Colonic mucosa (tissue), 4 donors: ENCODE data around the gene CTDSP1. TPM values are rescaled to one million over a fixed set of nuclear protein-coding genes. Genes with fewer than 3 reads are reported as not detected.

ENCODE experiments used
- DNase-seq: peaks from one replicate; pipeline ENCODE4 v3.0.0-alpha.2; 2020
- H3K27ac ChIP-seq: fragments of 200-600 bp; one replicate; pipeline ENCODE4 v1.8.0; 2021
- H3K27me3 ChIP-seq: fragments of 200-600 bp; one replicate; pipeline ENCODE4 v1.8.0; 2021
- H3K36me3 ChIP-seq: fragments of 200-600 bp; one replicate; pipeline ENCODE4 v1.8.0; 2021
- H3K4me1 ChIP-seq: fragments of 200-600 bp; one replicate; pipeline ENCODE4 v1.8.0; 2021; ENCODE audit warnings: mild to moderate bottlenecking
- H3K4me3 ChIP-seq: fragments of 200-600 bp; one replicate; pipeline ENCODE4 v1.8.0; 2021
- H3K9ac ChIP-seq, 2 donors: one replicate each; pipeline ENCODE4 v1.7.0; 2013; ENCODE audit warnings: control low read depth in 2 of 2, low read depth in 2 of 2, low read length in 2 of 2
- H3K9me3 ChIP-seq: fragments of 200-600 bp; one replicate; pipeline ENCODE4 v1.8.0; 2021
- CTCF ChIP-seq: fragments of 200-600 bp; IDR thresholded peaks from one replicate; pipeline ENCODE4 v1.8.0; 2022; ENCODE audit warnings: antibody characterized with exemption, mild to moderate bottlenecking
- intact Hi-C: fragments of 100-400 bp; cut with DNase I; formaldehyde crosslinking; loops from one replicate; pipeline ENCODE4 v1.14.1; 2022
- total RNA-seq, 2 donors: library from RNA; stranded (reverse); fragmentation: NEBNext Ultra II Directional in 1 of 2; extraction: Animal tissue kit (Norgen Biotek cat#: 25700) in 1 of 2; gene quantifications; one replicate each; pipeline ENCODE4 v1.2.1, GENCODE V29; 2021
- donor health status: healthy.
- donor health status: DM: no; HTN: no; CAD: no.
- donor health status: DM: no; HTN: no; CAD: no.

The CTDSP1 gene
- total RNA-seq, 2 donors from 2014 or later = 137 to 150 TPM

DNA sequence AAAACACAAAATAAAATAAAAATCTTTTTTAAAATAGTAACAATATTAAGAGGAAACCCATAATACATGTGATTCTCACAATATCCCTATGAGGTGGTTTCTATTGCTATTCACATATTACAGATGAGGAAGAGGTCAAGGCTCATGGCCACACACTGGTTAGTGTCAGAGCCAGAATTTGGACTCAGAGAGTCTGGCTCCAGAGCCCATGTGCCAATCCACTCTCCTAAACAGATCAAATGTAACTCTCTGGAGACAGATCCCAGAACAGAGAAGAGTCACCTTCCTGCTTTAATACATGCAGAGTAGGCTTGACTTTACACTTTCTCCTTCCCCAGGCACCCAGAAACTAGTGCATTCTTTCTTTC lies 27.7 kb upstream of the CTDSP1 start:
- Histone ChIP-seq H3K9me3 (no peaks in the 10 kb centered on the region), H3K4me1 (no peaks in the 10 kb centered on the region), H3K27ac (peak overlapping the region; percentile 7), H3K4me3 (no peak overlapping the region), H3K27me3 (no peaks in the 10 kb centered on the region), H3K36me3 (no peaks in the 10 kb centered on the region), H3K9ac (no peak overlapping the region)
- no peak for TF ChIP-seq CTCF
- intact Hi-C loops = no loop called here
- DNase-seq = no peak

- TF ChIP-seq CTCF = no peak
- DNase-seq = no peak
- Histone ChIP-seq H3K27me3 (no peaks in the 10 kb centered on the region), H3K4me1 (no peaks in the 10 kb centered on the region), H3K27ac (no peak overlapping the region), H3K36me3 (no peaks in the 10 kb centered on the region), H3K4me3 (no peak overlapping the region), H3K9me3 (no peaks in the 10 kb centered on the region), H3K9ac (no peak overlapping the region)
- intact Hi-C loops = no loop called here
Measured at GRCh38 chr2:218374795-218375194, 24.9 kb upstream of the CTDSP1 start.

- Histone ChIP-seq H3K27ac (no peak overlapping the region), H3K4me1 (no peaks in the 10 kb centered on the region), H3K36me3 (no peaks in the 10 kb centered on the region), H3K9ac (no peak overlapping the region), H3K27me3 (no peaks in the 10 kb centered on the region), H3K4me3 (no peak overlapping the region), H3K9me3 (no peaks in the 10 kb centered on the region)
- intact Hi-C loops = no loop called here
- no peak for TF ChIP-seq CTCF
- no peak for DNase-seq
Measured at GRCh38 chr2:218375212-218375611, 24.5 kb upstream of the CTDSP1 start.

GRCh38 chr2:218378053-218378452 lies 21.6 kb upstream of the CTDSP1 start:
- Histone ChIP-seq H3K4me1 (no peaks in the 10 kb centered on the region), H3K4me3 (no peak overlapping the region), H3K9me3 (no peaks in the 10 kb centered on the region), H3K27ac (no peak overlapping the region), H3K36me3 (no peaks in the 10 kb centered on the region), H3K27me3 (no peaks in the 10 kb centered on the region), H3K9ac (no peak overlapping the region)
- no peak for DNase-seq
- intact Hi-C loops = no loop called here
- TF ChIP-seq CTCF = no peak

DNA sequence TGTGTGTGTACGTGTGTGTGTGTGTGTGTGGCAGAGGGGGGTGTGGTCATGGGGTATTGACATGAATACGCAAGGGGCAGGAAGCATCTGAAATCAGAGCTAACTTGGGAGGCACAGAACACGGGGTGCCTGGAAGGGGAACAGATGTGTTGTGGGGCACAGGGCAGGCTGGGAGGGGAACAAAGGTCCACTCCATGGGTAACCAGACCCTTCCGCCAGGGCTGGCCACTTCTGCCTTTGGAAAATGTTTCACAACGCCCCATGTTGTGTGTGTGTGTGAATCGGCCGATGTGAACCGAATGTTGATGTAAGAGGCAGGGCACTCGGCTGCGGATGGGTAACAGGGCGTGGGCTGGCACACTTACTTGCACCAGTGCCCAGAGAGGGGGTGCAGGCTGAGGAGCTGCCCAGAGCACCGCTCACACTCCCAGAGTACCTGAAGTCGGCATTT lies 17.7 kb upstream of the CTDSP1 start, which contains the start of gene SLC11A1:
TSS of gene SLC11A1 (plus strand) at position 358 of the 451 bp plus-strand sequence. CDS start 96 bp downstream, outside the sequence.
- H3K27me3 ChIP-seq = no peaks in the 10 kb centered on the region
- no peak within 1 kb of the TSS for H3K27ac ChIP-seq
- no peaks in the 10 kb centered on the region for H3K4me1 ChIP-seq
- no peak for DNase-seq
- H3K9me3 ChIP-seq = no peaks in the 10 kb centered on the region
- H3K9ac ChIP-seq = peak within 1 kb of the TSS in 1 of 2 donors; percentile 2
- no peak within 1 kb of the TSS for H3K4me3 ChIP-seq
- no peaks in the 10 kb centered on the region for H3K36me3 ChIP-seq
- no peak for TF ChIP-seq CTCF
- intact Hi-C loops = no loop called here
